ENCODE results near the gene SLC4A7.
"Not testable (repeated sequence)": the region's sequence is repeated elsewhere in the genome, so short reads cannot be mapped to it uniquely, and the experiment has no call there.

The SLC4A7 gene

DNA sequence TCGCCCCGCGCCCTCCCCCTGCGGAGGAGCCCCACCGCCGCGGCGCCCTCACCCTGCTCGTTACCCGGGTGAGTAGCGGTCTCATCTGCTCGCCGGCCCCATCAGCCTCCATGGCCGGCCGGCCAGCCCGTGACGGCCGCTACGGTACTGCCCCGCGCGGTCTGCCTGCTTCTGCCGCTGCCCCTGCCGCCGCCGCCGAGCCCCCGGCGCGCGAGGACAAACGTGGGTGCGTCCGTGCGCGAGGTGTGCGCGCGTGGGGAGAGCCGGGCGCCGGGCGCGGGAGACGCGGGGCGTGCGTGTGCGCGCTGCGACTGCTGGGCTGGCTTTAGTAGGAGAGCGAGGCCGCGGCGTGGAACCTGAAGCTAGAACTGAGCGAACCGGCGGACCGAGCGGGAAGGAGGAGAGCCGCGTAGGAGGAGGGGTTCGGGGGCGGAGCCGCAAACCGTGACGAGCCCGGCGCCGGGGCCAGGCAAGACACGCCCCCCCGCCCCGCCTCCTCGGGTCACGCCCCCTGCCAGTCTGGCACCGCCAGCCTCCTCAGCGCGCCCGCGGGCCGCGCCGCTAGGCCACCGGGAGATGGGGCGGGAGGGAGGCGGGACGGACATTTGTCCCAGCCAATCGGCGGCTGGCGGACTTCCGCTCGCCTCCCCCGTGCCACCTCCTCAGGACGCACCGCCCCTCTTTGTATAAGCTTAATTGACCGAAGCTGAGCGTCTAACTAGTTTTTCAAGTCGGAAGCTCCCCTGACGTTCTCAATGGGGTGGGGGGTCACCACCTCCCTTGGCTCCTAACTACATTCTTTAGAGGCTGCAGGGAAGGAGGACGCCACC is at the start of gene SLC4A7:
TSS of gene SLC4A7 (minus strand) at position 370 of the 830 bp plus-strand sequence. CDS start at position 112, 258 bp downstream.
- peak; percentile 86 for DNase-seq (ENCODE audit: low read depth)

DNA sequence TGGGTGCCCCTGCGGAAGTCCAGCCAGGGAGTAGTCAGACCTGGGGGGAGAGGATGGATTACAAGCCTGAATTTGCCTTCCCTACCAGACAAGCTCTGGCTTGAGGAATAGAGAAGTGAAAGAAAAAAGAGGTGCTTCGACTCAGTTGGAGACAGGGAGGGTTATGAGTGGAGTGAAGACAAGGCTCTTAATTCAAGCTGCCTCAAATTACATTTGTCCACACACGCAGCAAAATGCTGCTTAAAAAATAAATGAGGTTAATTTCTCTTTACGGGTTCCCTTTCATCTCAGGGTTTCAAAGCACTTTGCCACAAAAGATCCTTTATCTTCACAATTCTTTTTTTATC is 49.0 kb upstream of the SLC4A7 start:
- DNase-seq (ENCODE audit: low read depth) = no peak

DNA sequence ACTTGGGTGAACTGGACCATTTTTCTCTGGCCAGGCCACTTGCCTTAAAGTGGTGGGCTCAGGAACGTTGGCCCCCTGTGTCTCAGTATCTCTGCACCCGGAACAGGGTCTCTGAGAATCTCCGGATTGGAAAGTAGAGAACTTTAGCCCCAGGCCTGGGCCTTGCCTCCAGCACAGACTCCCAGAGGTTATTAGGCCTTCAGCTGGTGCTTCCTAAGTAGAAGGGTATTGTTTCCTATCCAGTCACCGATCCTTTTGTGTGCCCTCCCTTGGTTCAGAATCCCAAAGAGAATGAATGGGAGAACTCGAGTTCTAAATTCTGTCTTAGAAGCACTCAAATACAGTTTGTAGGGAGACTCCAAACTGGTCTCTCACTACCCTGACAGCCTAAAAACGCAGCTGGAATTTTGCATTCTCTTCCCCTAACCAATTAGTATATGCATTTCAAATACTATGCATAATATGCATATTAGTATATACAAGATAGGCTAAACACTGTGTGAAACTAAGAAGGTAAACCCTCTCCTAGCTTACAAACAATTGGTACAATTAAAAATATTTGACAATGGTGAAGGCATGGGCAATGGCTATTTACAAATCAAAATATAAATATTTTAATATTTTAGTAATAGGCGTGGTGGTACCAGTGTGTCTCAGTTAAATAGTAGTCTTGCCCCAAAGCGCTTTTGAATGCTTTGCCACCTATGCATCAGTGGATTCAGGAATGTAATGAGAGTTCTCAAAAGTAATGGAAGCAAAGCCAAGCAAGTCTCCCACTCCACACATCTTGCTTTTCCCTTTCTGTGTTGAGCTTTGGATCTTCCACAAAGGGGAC is 48.5 kb upstream of the SLC4A7 start:
- DNase-seq (ENCODE audit: low read depth) = no peak

GRCh38 chr3:27531193-27531751 is 47.1 kb upstream of the SLC4A7 start:
- not testable (repeated sequence) for DNase-seq (ENCODE audit: low read depth)

- DNase-seq (ENCODE audit: low read depth) = no peak
Observed at GRCh38 chr3:27528791-27529190, 44.6 kb upstream of the SLC4A7 start.

GRCh38 chr3:27526614-27527315 is 42.6 kb upstream of the SLC4A7 start:
- no peak for DNase-seq (ENCODE audit: low read depth)

- no peak for DNase-seq (ENCODE audit: low read depth)
Observed at GRCh38 chr3:27521872-27522265, 37.7 kb upstream of the SLC4A7 start.

DNA sequence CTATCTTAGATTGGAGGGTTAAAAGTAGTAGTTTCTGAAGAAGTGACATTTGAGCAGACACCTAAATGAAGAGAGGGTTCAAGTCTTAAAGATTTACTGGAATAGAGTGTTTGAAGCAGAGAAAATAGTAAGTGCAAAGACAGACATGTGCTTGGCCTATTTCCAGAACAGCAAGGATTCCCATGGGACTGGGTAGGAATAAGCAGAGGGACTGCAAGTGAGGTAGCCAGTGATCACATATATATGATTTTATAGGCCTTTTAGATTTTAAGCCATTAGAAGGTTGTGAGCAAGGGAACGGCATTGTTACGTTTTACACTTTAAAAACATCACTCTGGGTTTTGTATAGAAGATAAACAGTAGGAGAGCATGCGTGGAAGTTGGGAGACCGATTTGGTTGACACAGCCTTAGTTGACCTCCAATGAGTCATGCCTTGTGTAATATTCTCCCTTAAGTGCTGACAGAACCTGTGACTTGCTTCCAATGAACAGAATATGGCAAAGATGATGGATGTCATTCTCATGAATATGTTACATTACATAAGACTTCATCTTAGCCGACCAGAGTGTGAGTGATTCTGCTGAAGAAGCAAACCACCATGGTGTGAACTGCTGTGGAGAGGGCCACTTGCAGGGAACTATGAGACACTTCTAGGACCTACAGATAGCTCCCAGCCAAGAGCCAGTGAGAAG is 37.1 kb upstream of the SLC4A7 start:
- no peak for DNase-seq (ENCODE audit: low read depth)

DNA sequence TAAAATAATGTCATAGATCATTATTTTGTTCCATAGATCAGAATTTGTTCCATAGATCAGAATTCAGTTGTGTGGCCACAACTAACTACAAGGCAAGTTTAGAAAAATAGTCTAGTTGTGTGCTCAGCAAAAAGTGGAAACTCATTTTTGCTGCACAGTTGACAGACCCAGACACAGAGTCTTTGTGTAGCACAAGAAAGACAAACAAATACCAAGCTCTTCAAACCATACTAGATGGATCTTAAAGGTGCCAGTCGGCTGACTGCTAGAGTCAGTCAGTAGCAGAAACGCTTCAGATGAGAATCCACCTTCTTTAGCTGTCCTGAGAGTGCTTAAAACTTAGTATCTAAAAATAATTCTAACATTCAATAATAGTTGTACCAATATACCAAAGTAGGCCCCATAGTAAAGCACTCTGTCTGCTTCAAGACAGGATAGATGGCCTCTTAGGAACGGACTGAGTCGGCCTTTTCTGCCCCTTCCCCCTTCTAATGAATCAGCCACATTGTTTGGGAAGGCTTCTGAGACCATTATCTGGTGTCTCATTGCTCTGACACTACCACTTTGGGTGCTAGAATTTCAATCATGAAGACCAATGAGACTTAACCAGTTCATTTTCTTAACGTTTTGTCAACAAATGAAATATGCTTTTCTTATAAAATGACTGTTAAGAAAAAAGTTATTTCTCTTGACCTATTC is 27.7 kb upstream of the SLC4A7 start:
- DNase-seq (ENCODE audit: low read depth) = no peak

- DNase-seq (ENCODE audit: low read depth) = no peak
Observed at GRCh38 chr3:27509376-27509775, 25.2 kb upstream of the SLC4A7 start.

DNA sequence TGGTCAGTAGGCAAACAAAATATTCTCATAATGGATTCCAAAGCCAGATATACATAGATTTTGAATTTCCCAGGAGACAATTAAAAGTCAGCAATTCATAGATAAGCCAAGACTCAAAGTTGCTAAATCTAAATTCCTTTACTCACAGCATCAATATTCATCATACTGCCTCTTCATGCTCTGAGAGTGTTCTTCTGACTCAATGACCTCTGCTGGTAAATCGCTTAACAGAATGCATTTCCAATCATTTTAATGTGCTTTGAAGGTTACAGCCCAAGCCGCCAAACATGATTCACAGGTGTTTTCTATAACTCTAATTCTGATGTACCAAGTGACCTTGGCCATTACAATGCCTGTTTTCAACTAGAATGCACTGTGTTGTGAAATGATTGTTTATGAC is 24.2 kb upstream of the SLC4A7 start:
- DNase-seq (ENCODE audit: low read depth) = no peak

DNA sequence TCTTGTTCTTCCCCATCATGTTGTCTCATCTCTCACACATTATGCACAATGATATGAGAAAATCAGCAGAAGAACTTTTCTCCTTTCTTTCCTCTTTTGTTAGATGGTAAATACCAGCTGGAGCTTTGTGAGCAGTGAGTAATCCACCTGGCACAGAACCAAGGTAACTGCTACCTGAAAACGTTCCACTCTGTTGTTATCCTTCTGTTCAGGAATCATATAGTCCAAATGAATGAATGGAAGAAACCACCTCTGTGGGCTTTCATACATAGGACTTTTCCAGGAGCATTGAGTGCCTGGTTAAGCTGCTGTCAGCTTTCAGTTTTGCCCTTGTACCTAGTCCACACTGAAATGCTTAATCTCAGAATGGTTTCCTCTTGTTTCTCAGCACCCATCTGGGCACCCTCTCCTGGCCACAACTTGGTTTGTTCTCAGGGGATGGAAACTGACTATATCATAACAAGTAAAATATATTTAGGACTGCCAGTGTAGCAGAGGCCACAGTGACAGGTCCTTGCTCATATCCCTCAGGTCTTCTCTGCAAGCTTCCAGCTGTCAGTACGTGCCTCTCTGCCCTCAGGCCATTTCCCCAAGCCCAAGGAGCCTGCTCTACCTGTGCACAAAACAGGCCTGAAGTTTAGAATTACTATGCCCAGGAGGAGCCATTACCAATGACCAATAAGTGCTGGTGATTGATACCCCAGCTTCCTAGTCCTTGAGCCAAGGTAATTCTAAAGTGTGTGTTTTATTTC is 23.5 kb upstream of the SLC4A7 start:
- DNase-seq (ENCODE audit: low read depth) = no peak

- DNase-seq (ENCODE audit: low read depth) = no peak
Observed at GRCh38 chr3:27507111-27507510, 22.9 kb upstream of the SLC4A7 start.

DNA sequence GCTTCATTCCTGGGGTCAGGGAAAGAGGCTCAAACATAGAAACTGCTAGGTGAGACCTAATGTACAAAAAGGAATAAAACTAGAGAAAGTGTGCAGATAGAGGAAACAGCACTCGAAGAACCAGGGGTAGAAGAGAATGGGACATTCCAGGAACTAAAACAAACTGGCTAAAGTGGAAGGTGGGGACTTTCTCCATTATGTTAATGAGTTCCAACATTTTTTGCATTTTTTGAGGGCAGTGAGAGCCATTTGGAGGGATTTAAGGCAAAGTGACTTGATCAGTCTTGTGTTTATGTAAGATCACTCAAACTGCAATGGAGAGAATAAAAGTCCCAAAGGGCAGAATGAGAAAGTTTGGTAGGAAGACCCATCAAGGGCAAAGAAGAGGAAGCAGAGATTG is 20.6 kb upstream of the SLC4A7 start:
- no peak for DNase-seq (ENCODE audit: low read depth)

GRCh38 chr3:27503526-27503925 is 19.3 kb upstream of the SLC4A7 start:
- DNase-seq (ENCODE audit: low read depth) = peak; percentile 82

GRCh38 chr3:27501759-27502158 is 17.6 kb upstream of the SLC4A7 start:
- no peak for DNase-seq (ENCODE audit: low read depth)

GRCh38 chr3:27500986-27501385 is 16.8 kb upstream of the SLC4A7 start:
- no peak for DNase-seq (ENCODE audit: low read depth)

DNA sequence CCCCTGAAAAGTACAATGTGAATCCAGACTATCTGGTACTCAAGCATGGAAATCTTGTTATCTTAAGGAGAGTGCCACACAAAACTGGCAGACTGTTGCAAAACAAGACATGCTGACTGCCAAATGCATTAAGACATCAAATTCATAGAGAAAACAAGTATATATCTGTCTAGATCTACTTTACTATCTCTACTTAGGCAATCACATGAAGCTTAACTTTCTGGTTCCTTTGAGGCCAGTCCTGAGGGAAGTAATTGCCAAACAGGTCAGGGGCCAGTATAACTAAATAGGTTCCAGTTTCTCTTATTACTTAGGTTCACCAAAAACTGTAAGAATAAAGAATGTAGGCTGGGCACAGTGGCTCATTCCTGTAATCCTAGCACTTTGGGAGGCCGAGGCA is 15.9 kb upstream of the SLC4A7 start:
- no peak for DNase-seq (ENCODE audit: low read depth)

GRCh38 chr3:27494784-27495183 is 10.6 kb upstream of the SLC4A7 start:
- no peak for DNase-seq (ENCODE audit: low read depth)

- DNase-seq (ENCODE audit: low read depth) = no peak
Observed at GRCh38 chr3:27488821-27489220, 4.6 kb upstream of the SLC4A7 start.

All from HS-27A (cell line).